NCI-H2196 (cell line): ENCODE data around the gene FBXW9.
A peak's percentile ranks its signal among the peaks of the same experiment; 100 is the strongest.
"Not testable (repeated sequence)": the region's sequence is repeated elsewhere in the genome, so short reads cannot be mapped to it uniquely, and the experiment has no call there.

Experiments
- DNase-seq: peaks from one replicate; lab custom pipeline; 2025; ENCODE audit not compliant: unreplicated experiment; lab: John Stamatoyannopoulos, UW

Gene FBXW9

GRCh38 chr19:12696366-12697335 lies at the start of gene FBXW9:
Gene FBXW9, minus strand, starts transcription at chr19:12696631. Its CDS starts 50 bp downstream, at chr19:12696581.
- DNase-seq: peak; percentile 92

- no peak for DNase-seq
These were observed 48.9 kb upstream of the FBXW9 start for GRCh38 chr19:12745166-12745897.

GRCh38 chr19:12737835-12738351 lies 41.5 kb upstream of the FBXW9 start:
- DNase-seq: no peak

GRCh38 chr19:12736995-12737834 lies 40.8 kb upstream of the FBXW9 start, which contains the start of gene GET3:
Gene GET3, plus strand, starts transcription at chr19:12737497. Its CDS starts 9 bp downstream, at chr19:12737506.
- peak; percentile 99 for DNase-seq

GRCh38 chr19:12733369-12734214 lies 37.2 kb upstream of the FBXW9 start:
- no peak for DNase-seq

GRCh38 chr19:12731337-12731736 lies 34.9 kb upstream of the FBXW9 start:
- DNase-seq: no peak

GRCh38 chr19:12730064-12730463 lies 33.6 kb upstream of the FBXW9 start:
- no peak for DNase-seq

GRCh38 chr19:12727745-12728433 lies 31.5 kb upstream of the FBXW9 start:
- no peak for DNase-seq

GRCh38 chr19:12726988-12727316 lies 30.5 kb upstream of the FBXW9 start:
- no peak for DNase-seq

- not testable (repeated sequence) for DNase-seq
These were observed 29.2 kb upstream of the FBXW9 start for GRCh38 chr19:12725612-12726011.

GRCh38 chr19:12723641-12724426 lies 27.4 kb upstream of the FBXW9 start, which contains the start of gene TNPO2:
Gene TNPO2, minus strand, starts transcription at chr19:12723932. Its CDS starts 2,955 bp downstream, at chr19:12720977.
- DNase-seq: peak; percentile 71

- DNase-seq: no peak
These were observed 26.9 kb upstream of the FBXW9 start for GRCh38 chr19:12723381-12723640.

GRCh38 chr19:12722566-12723380 lies 26.3 kb upstream of the FBXW9 start:
- peak; percentile 99 for DNase-seq

GRCh38 chr19:12721656-12722565 lies 25.5 kb upstream of the FBXW9 start:
- peak; percentile 30 for DNase-seq

- no peak for DNase-seq
These were observed 24.6 kb upstream of the FBXW9 start for GRCh38 chr19:12720851-12721655.

- DNase-seq: no peak
These were observed 23.9 kb upstream of the FBXW9 start for GRCh38 chr19:12720296-12720695.
